K562 (cell line): ENCODE data around the gene GRHL3. TPM values are rescaled to one million over a fixed set of nuclear protein-coding genes. Genes with fewer than 3 reads are reported as not detected.

Experiments
- ATAC-seq: fragments of 200-7000 bp; cut with Tn5 transposase; 3 replicates; pipeline ENCODE4 v1.9.1; 2020; ENCODE audit warnings: moderate library complexity
- BruUV-seq: library from RNA; stranded (reverse); fragments of 400-500 nt; replicated peaks from 2 replicates; lab custom pipeline; 2021; lab: Mats Ljungman, UMichigan
- CTCF ChIA-PET: fragments of 300-600 bp; formaldehyde crosslinking; extraction: SDS; loops from one replicate; lab custom pipeline; 2021; ENCODE audit warnings: low intra/inter-chr PET ratio; lab: Yijun Ruan, JAX
- POLR2A ChIA-PET: fragments of 300-600, 350-650 bp; sonication (Branson Sonifier 250); formaldehyde crosslinking; extraction: SDS; loops from one replicate; lab custom pipeline; 2021; ENCODE audit warnings: antibody characterized with exemption, inconsistent platforms; lab: Yijun Ruan, JAX
- DNase-seq, 4 experiments: peaks; one replicate each; pipeline versions ENCODE4 v3.0.0 to v3.0.0-alpha.2; 2011 to 2018; ENCODE audit warnings: low spot score in 3 of 4, mixed read lengths in 3 of 4; ENCODE audit errors: extremely low read depth in 1 of 4
- FAIRE-seq: peaks from 2 replicates; lab custom pipeline; 2011; peaks lifted over from hg19 to GRCh38; lab: Jason Lieb, UNC
- H2AFZ ChIP-seq: 2 replicates; pipeline ENCODE4 v1.6.0; 2011; ENCODE audit warnings: low read depth, low read length, control low read depth, inconsistent platforms
- H3K27ac ChIP-seq: fragments of 200-600 bp; 3 replicates; pipeline ENCODE4 v1.8.0; 2011; ENCODE audit warnings: low read depth, mild to moderate bottlenecking, control low read depth, inconsistent platforms, low read length, moderate library complexity, mixed read lengths; ENCODE audit errors: extremely low read depth
- H3K27me3 ChIP-seq, 2 experiments: fragments of 300-600 bp in 1 of 2; 2 replicates in 1 of 2; 3 replicates in 1 of 2; pipeline versions ENCODE4 v1.6.0 to v1.8.0; 2011; ENCODE audit warnings: inconsistent platforms in 2 of 2, low read length in 2 of 2, mild to moderate bottlenecking in 1 of 2, mixed read lengths in 1 of 2, moderate library complexity in 1 of 2; ENCODE audit not compliant: control insufficient read depth in 2 of 2, insufficient read depth in 2 of 2
- H3K36me3 ChIP-seq: fragments of 300-600 bp; 3 replicates; pipeline ENCODE4 v1.8.0; 2011; ENCODE audit warnings: mild to moderate bottlenecking, low read length, inconsistent platforms; ENCODE audit not compliant: control insufficient read depth, insufficient read depth
- H3K4me1 ChIP-seq, 2 experiments: fragments of 200-600 bp in 1 of 2; replicated peaks in 1 of 2; 2 replicates in 1 of 2; 3 replicates in 1 of 2; pipeline versions ENCODE4 v1.5.1 to v1.8.0; 2011; ENCODE audit warnings: inconsistent platforms in 2 of 2, low read length in 2 of 2, mild to moderate bottlenecking in 1 of 2, mixed read lengths in 1 of 2, moderate library complexity in 1 of 2; ENCODE audit not compliant: control insufficient read depth in 2 of 2, insufficient read depth in 2 of 2
- H3K4me2 ChIP-seq: 2 replicates; pipeline ENCODE4 v1.6.1; 2011; ENCODE audit warnings: low read length, control low read depth, inconsistent platforms, mixed read lengths; ENCODE audit not compliant: insufficient read depth
- H3K4me3 ChIP-seq: fragments of 200-600 bp; sonication (generic), shearing (Covaris generic); 2 replicates; pipeline ENCODE4 v1.5.1; 2016; ENCODE audit warnings: control low read depth, inconsistent platforms
- H3K79me2 ChIP-seq: fragments of 200-600 bp; 3 replicates; pipeline ENCODE4 v1.8.0; 2011; ENCODE audit warnings: low read length, inconsistent platforms; ENCODE audit not compliant: control insufficient read depth, insufficient read depth
- H3K9ac ChIP-seq, 2 experiments: 2 replicates each; pipeline versions ENCODE4 v1.6.0 to v1.6.1; 2011; ENCODE audit warnings: low read depth in 2 of 2, low read length in 2 of 2, control low read depth in 1 of 2, inconsistent platforms in 1 of 2, mild to moderate bottlenecking in 1 of 2, mixed read lengths in 1 of 2; ENCODE audit not compliant: insufficient read depth in 1 of 2
- H3K9me1 ChIP-seq: one replicate; pipeline ENCODE4 v1.6.0; 2011; ENCODE audit warnings: inconsistent platforms, mild to moderate bottlenecking, low read length, moderate library complexity; ENCODE audit not compliant: control insufficient read depth, insufficient read depth
- H3K9me3 ChIP-seq: replicated peaks from 2 replicates; pipeline ENCODE4 v1.5.1; 2011; ENCODE audit warnings: low read depth, low read length, inconsistent platforms; ENCODE audit not compliant: control insufficient read depth, insufficient read depth
- H4K20me1 ChIP-seq: replicated peaks from 2 replicates; pipeline ENCODE4 v1.6.1; 2011; ENCODE audit warnings: low read length, inconsistent platforms, mixed read lengths; ENCODE audit not compliant: control insufficient read depth, insufficient read depth
- C11orf30 ChIP-seq: fragments of 450-650 bp; IDR thresholded peaks from 2 replicates; pipeline ENCODE4 v1.6.1; 2016; ENCODE audit warnings: low read depth, mild to moderate bottlenecking
- EGR1 ChIP-seq: fragments of 450-650 bp; conservative IDR thresholded peaks from 2 replicates; pipeline ENCODE4 v1.6.1; 2017; ENCODE audit warnings: mild to moderate bottlenecking
- EZH2 ChIP-seq: IDR thresholded peaks from 2 replicates; pipeline ENCODE4 v1.6.1; 2012; ENCODE audit warnings: low read depth, mild to moderate bottlenecking, inconsistent platforms, low read length, borderline replicate concordance
- HOXB6 ChIP-seq: fragments of 250-450 bp; sonication (Bioruptor Pico); IDR thresholded peaks from 2 replicates; pipeline ENCODE4 v1.5.1; 2022; ENCODE audit warnings: mild to moderate bottlenecking, borderline replicate concordance
- MAFF ChIP-seq: IDR thresholded peaks from 2 replicates; pipeline ENCODE4 v1.6.1; 2012; ENCODE audit warnings: low read length, improper control_type of control experiment
- MAFG ChIP-seq: fragments of 450-650 bp; conservative IDR thresholded peaks from 2 replicates; pipeline ENCODE4 v1.6.1; 2016; ENCODE audit warnings: missing genetic modification characterization, missing compliant biosample characterization
- MAFK ChIP-seq: IDR thresholded peaks from 2 replicates; pipeline ENCODE4 v1.6.1; 2011; ENCODE audit warnings: low read length, improper control_type of control experiment
- PYGO2 ChIP-seq: fragments of 450-650 bp; IDR thresholded peaks from 2 replicates; pipeline ENCODE4 v1.6.1; 2016; ENCODE audit warnings: mild to moderate bottlenecking, missing genetic modification characterization, moderate library complexity, missing compliant biosample characterization
- SIX5 ChIP-seq, 2 experiments: IDR thresholded peaks; 2 replicates each; pipeline ENCODE4 v1.6.1; 2011; ENCODE audit warnings: low read length in 2 of 2, borderline replicate concordance in 1 of 2, low read depth in 1 of 2, mild to moderate bottlenecking in 1 of 2, moderate library complexity in 1 of 2; ENCODE audit not compliant: insufficient read depth in 1 of 2
- SMARCA5 ChIP-seq: fragments of 450-650 bp; IDR thresholded peaks from 2 replicates; pipeline ENCODE4 v1.6.1; 2016
- ZBTB33 ChIP-seq: sonication (generic); formaldehyde crosslinking; IDR thresholded peaks from 2 replicates; pipeline ENCODE4 v1.8.1; 2023; ENCODE audit warnings: mild to moderate bottlenecking, missing genetic modification reagents
- ZFP1 ChIP-seq: fragments of 450-650 bp; formaldehyde crosslinking; IDR thresholded peaks from 2 replicates; pipeline ENCODE4 v1.4.0; 2020; ENCODE audit warnings: mild to moderate bottlenecking, mixed read lengths
- ZNF316 ChIP-seq: fragments of 450-650 bp; IDR thresholded peaks from 2 replicates; pipeline ENCODE4 v1.6.1; 2016
- ZNF76 ChIP-seq: fragments of 250-450 bp; sonication (Bioruptor Pico); IDR thresholded peaks from 2 replicates; pipeline ENCODE4 v1.4.0; 2020; ENCODE audit warnings: mild to moderate bottlenecking, moderate library complexity, borderline replicate concordance
- WGBS: fragments of 100-300 bp; shearing (Covaris generic); methylation state at CpG from one replicate; pipeline ENCODE4 v1.1.6; 2016; ENCODE audit warnings: low coverage, mixed read lengths; ENCODE audit not compliant: insufficient coverage; ENCODE audit errors: missing lambda C conversion rate; 5-methylcytosine and 5-hydroxymethylcytosine counted together
- in situ Hi-C: fragments of 300-500 bp; cut with MboI; formaldehyde crosslinking; loops from 4 replicates; pipeline ENCODE4 v1.15.0; 2018; ENCODE audit warnings: inconsistent platforms, mixed read lengths
- intact Hi-C: fragments of 100-400 bp; cut with micrococcal nuclease; formaldehyde crosslinking; loops from 2 replicates; pipeline ENCODE4 v1.14.2; 2022
- polyA plus RNA-seq, 8 experiments: library from polyadenylated mRNA; depleted of rRNA in 4 of 8; stranded (reverse) in 5 of 8; unstranded in 3 of 8; fragments of >200 nt; fragmentation: Nextera tagmentation in 2 of 8; fragmentation: Illumina TruSeq in 1 of 8; extraction: Ambion mirVana in 2 of 8; extraction: Trizol in 1 of 8; gene quantifications; 2 replicates each; pipeline versions ENCODE4 v1.2.1 to v1.2.3, GENCODE V29; 2011 to 2014; ENCODE audit warnings: inconsistent platforms in 1 of 8, missing spikeins in 1 of 8
- total RNA-seq, 7 experiments: library from RNA; depleted of rRNA in 6 of 7; stranded (reverse); fragments of >200 nt in 6 of 7; fragmentation: Illumina TruSeq in 2 of 7; extraction: Trizol in 2 of 7; gene quantifications; 2 replicates each; pipeline versions ENCODE4 v1.2.1 to v1.2.3, GENCODE V29; 2011 to 2021; ENCODE audit warnings: low replicate concordance in 1 of 7

Gene GRHL3
- total and polyA plus RNA-seq, 9 of the 15 experiments (the other 6 are each of a cell fraction or from before 2014, with no cell fraction given): 0.01 to 0.04 TPM; not detected in 7

- Histone ChIP-seq H3K4me3 (no peak overlapping the region), H3K4me2 (no peak overlapping the region), H2AFZ (no peak overlapping the region), H3K9ac (no peak overlapping the region), H3K27ac (no peak overlapping the region), H3K4me1 (peaks cover 5 to 15% of the 10 kb centered on the region in 2 experiments; a peak in 3 of 5 replicates), H3K79me2 (no peaks in the 10 kb centered on the region), H3K9me3 (no peaks in the 10 kb centered on the region), H3K9me1 (no peaks in the 10 kb centered on the region), H3K36me3 (no peaks in the 10 kb centered on the region), H4K20me1 (peaks cover 30% of the 10 kb centered on the region; the same call in 1 of the 2 replicates), H3K27me3 (peaks cover 75 to 82% of the 10 kb centered on the region in 2 experiments)
- no peak for DNase-seq
- no TSS peak for BruUV-seq
- TF ChIP-seq SMARCA5: no peak
- no peak for TF ChIP-seq ZBTB33 (CRISPR knock-in tag)
- peak; percentile 94 for TF ChIP-seq ZNF316
- TF ChIP-seq EGR1: no peak
- 0 out of 2 replicates have a peak, but pooled peaks have one; percentile 22 for TF ChIP-seq EZH2
- no peak for TF ChIP-seq ZNF76
- no peak for TF ChIP-seq HOXB6 (CRISPR knock-in tag)
- no peak for TF ChIP-seq PYGO2 (tag)
- TF ChIP-seq C11orf30: peak; percentile 93
- TF ChIP-seq MAFF: peak; percentile 91
- peak; percentile 90 for TF ChIP-seq MAFK
- TF ChIP-seq ZFP1 (CRISPR knock-in tag): no peak
- TF ChIP-seq MAFG (tag): peak; percentile 89
- TF ChIP-seq SIX5 (IDR thresholded peaks at IDR 0.05; ENCODE audit: borderline replicate concordance in 1 of 2, insufficient read depth in 1 of 2, low read depth in 1 of 2, low read length in 2 of 2): no peak
- ChIA-PET POLR2A (interaction anchor here (0.9 to 1.2 kb wide), 2 partner anchors 13 to 16 kb away, joined by 3 read pairs; no protein-coding TSS in a partner anchor), CTCF (no interaction called here)
- no peak for FAIRE-seq
- in situ Hi-C loops: no loop called here
- WGBS: 0% methylated on average over 2 of the region's 2 CpGs
- ATAC-seq: no peak
- intact Hi-C loops: no loop called here
Measured at GRCh38 chr1:24323281-24323680, 4.1 kb downstream of the GRHL3 start.
